Measurements from ENCODE around the gene VGLL1.

The VGLL1 gene

GRCh38 chrX:136585262-136585661 is 53.2 kb downstream of the VGLL1 start:
- Mint-ChIP-seq H3K27me3 (peaks cover 24% of the 10 kb centered on the region), H3K9me3 (no peaks in the 10 kb centered on the region), H3K4me1 (ENCODE audit: low read depth) (peaks cover 63% of the 10 kb centered on the region), H3K36me3 (ENCODE audit: low read depth) (no peaks in the 10 kb centered on the region), H3K27ac (peak overlapping the region; percentile 86), H3K4me3 (peak overlapping the region; percentile 50)
- no peak for DNase-seq

GRCh38 chrX:136585960-136586359 is 53.9 kb downstream of the VGLL1 start:
- Mint-ChIP-seq H3K36me3 (ENCODE audit: low read depth) (no peaks in the 10 kb centered on the region), H3K27ac (peak overlapping the region; percentile 86), H3K4me1 (ENCODE audit: low read depth) (peaks cover 64% of the 10 kb centered on the region), H3K4me3 (no peak overlapping the region), H3K27me3 (peaks cover 19% of the 10 kb centered on the region), H3K9me3 (no peaks in the 10 kb centered on the region)
- DNase-seq, result no peak

GRCh38 chrX:136586386-136586785 is 54.4 kb downstream of the VGLL1 start:
- H3K4me1 Mint-ChIP-seq (ENCODE audit: low read depth), result peaks cover 64% of the 10 kb centered on the region
- no peaks in the 10 kb centered on the region for H3K9me3 Mint-ChIP-seq
- no peaks in the 10 kb centered on the region for H3K36me3 Mint-ChIP-seq (ENCODE audit: low read depth)
- H3K27me3 Mint-ChIP-seq, result peaks cover 15% of the 10 kb centered on the region
- no peak for DNase-seq
- H3K4me3 Mint-ChIP-seq, result no peak overlapping the region
- H3K27ac Mint-ChIP-seq, result peak overlapping the region; percentile 86

GRCh38 chrX:136587532-136587931 is 55.5 kb downstream of the VGLL1 start:
- H3K4me1 Mint-ChIP-seq (ENCODE audit: low read depth), result peaks cover 64% of the 10 kb centered on the region
- peak overlapping the region; percentile 85 for H3K27ac Mint-ChIP-seq
- no peaks in the 10 kb centered on the region for H3K9me3 Mint-ChIP-seq
- peaks cover 11% of the 10 kb centered on the region for H3K27me3 Mint-ChIP-seq
- DNase-seq, result no peak
- H3K4me3 Mint-ChIP-seq, result peak overlapping the region; percentile 25
- H3K36me3 Mint-ChIP-seq (ENCODE audit: low read depth), result no peaks in the 10 kb centered on the region

- H3K9me3 Mint-ChIP-seq, result no peaks in the 10 kb centered on the region
- H3K4me3 Mint-ChIP-seq, result peak overlapping the region; percentile 25
- peaks cover 63% of the 10 kb centered on the region for H3K4me1 Mint-ChIP-seq (ENCODE audit: low read depth)
- no peak for DNase-seq
- no peaks in the 10 kb centered on the region for H3K36me3 Mint-ChIP-seq (ENCODE audit: low read depth)
- H3K27ac Mint-ChIP-seq, result peak overlapping the region; percentile 83
- H3K27me3 Mint-ChIP-seq, result peaks cover 11% of the 10 kb centered on the region
Observed at GRCh38 chrX:136588036-136588435, 56.0 kb downstream of the VGLL1 start.

- Mint-ChIP-seq H3K9me3 (peaks cover 3% of the 10 kb centered on the region), H3K4me3 (no peak overlapping the region), H3K27me3 (peaks cover 11% of the 10 kb centered on the region), H3K27ac (peak overlapping the region; percentile 39), H3K4me1 (ENCODE audit: low read depth) (peaks cover 56% of the 10 kb centered on the region), H3K36me3 (ENCODE audit: low read depth) (no peaks in the 10 kb centered on the region)
- no peak for DNase-seq
Observed at GRCh38 chrX:136589966-136590365, 58.0 kb downstream of the VGLL1 start.

GRCh38 chrX:136597356-136597755 is 65.3 kb downstream of the VGLL1 start:
- no peak overlapping the region for H3K4me3 Mint-ChIP-seq
- H3K27me3 Mint-ChIP-seq, result peaks cover 28% of the 10 kb centered on the region
- H3K36me3 Mint-ChIP-seq (ENCODE audit: low read depth), result no peaks in the 10 kb centered on the region
- peak overlapping the region; percentile 89 for H3K27ac Mint-ChIP-seq
- peaks cover 3% of the 10 kb centered on the region for H3K9me3 Mint-ChIP-seq
- no peak for DNase-seq
- peaks cover 41% of the 10 kb centered on the region for H3K4me1 Mint-ChIP-seq (ENCODE audit: low read depth)

GRCh38 chrX:136597954-136598353 is 65.9 kb downstream of the VGLL1 start:
- H3K4me3 Mint-ChIP-seq, result no peak overlapping the region
- peak overlapping the region; percentile 89 for H3K27ac Mint-ChIP-seq
- H3K4me1 Mint-ChIP-seq (ENCODE audit: low read depth), result peaks cover 41% of the 10 kb centered on the region
- peaks cover 31% of the 10 kb centered on the region for H3K27me3 Mint-ChIP-seq
- peaks cover 3% of the 10 kb centered on the region for H3K9me3 Mint-ChIP-seq
- no peaks in the 10 kb centered on the region for H3K36me3 Mint-ChIP-seq (ENCODE audit: low read depth)
- no peak for DNase-seq

GRCh38 chrX:136598631-136599030 is 66.6 kb downstream of the VGLL1 start:
- H3K27ac Mint-ChIP-seq, result peak overlapping the region; percentile 89
- no peak for DNase-seq
- peaks cover 34% of the 10 kb centered on the region for H3K27me3 Mint-ChIP-seq
- H3K4me3 Mint-ChIP-seq, result peak overlapping the region; percentile 45
- peaks cover 3% of the 10 kb centered on the region for H3K9me3 Mint-ChIP-seq
- H3K4me1 Mint-ChIP-seq (ENCODE audit: low read depth), result peaks cover 45% of the 10 kb centered on the region
- H3K36me3 Mint-ChIP-seq (ENCODE audit: low read depth), result no peaks in the 10 kb centered on the region

GRCh38 chrX:136600059-136600458 is 68.0 kb downstream of the VGLL1 start:
- no peak overlapping the region for H3K27ac Mint-ChIP-seq
- H3K4me1 Mint-ChIP-seq (ENCODE audit: low read depth), result peaks cover 39% of the 10 kb centered on the region
- H3K27me3 Mint-ChIP-seq, result peaks cover 34% of the 10 kb centered on the region
- no peak for DNase-seq
- H3K9me3 Mint-ChIP-seq, result no peaks in the 10 kb centered on the region
- no peaks in the 10 kb centered on the region for H3K36me3 Mint-ChIP-seq (ENCODE audit: low read depth)
- no peak overlapping the region for H3K4me3 Mint-ChIP-seq
